ENCODE measurements around the gene MAG.

MAG gene

GRCh38 chr19:35321291-35321690 is 29.3 kb downstream of the MAG start:
- no peak for DNase-seq

- DNase-seq: no peak
Measured at GRCh38 chr19:35322014-35322413, 30.1 kb downstream of the MAG start.

- no peak for DNase-seq
Measured at GRCh38 chr19:35327642-35328041, 35.7 kb downstream of the MAG start.

GRCh38 chr19:35328851-35329285 is 36.9 kb downstream of the MAG start, which contains the start of gene CD22:
CD22 (plus strand) TSS chr19:35329187; CDS start chr19:35332041, 2,854 bp downstream.
- no peak for DNase-seq

- DNase-seq: no peak
Measured at GRCh38 chr19:35329323-35329722, 37.4 kb downstream of the MAG start.

- no peak for DNase-seq
Measured at GRCh38 chr19:35330475-35330874, 38.5 kb downstream of the MAG start.

GRCh38 chr19:35331551-35332214 is 39.7 kb downstream of the MAG start:
- DNase-seq: no peak

- no peak for DNase-seq
Measured at GRCh38 chr19:35332817-35333216, 40.9 kb downstream of the MAG start.

GRCh38 chr19:35334144-35334753 is 42.3 kb downstream of the MAG start:
- DNase-seq: no peak

- no peak for DNase-seq
Measured at GRCh38 chr19:35336166-35336955, 44.4 kb downstream of the MAG start.

- no peak for DNase-seq
Measured at GRCh38 chr19:35337097-35337983, 45.4 kb downstream of the MAG start.

- no peak for DNase-seq
Measured at GRCh38 chr19:35337984-35338296, 46.0 kb downstream of the MAG start.

GRCh38 chr19:35340431-35340830 is 48.5 kb downstream of the MAG start:
- DNase-seq: no peak

GRCh38 chr19:35341006-35341405 is 49.0 kb downstream of the MAG start:
- no peak for DNase-seq

- no peak for DNase-seq
Measured at GRCh38 chr19:35341565-35342225, 49.7 kb downstream of the MAG start.

- DNase-seq: no peak
Measured at GRCh38 chr19:35342430-35342829, 50.5 kb downstream of the MAG start.

GRCh38 chr19:35344511-35345031 is 52.6 kb downstream of the MAG start:
- no peak for DNase-seq

GRCh38 chr19:35345671-35346111 is 53.7 kb downstream of the MAG start:
- no peak for DNase-seq

- no peak for DNase-seq
Measured at GRCh38 chr19:35346193-35347052, 54.5 kb downstream of the MAG start.

GRCh38 chr19:35347171-35347929 is 55.4 kb downstream of the MAG start, which contains the start of gene FFAR1:
FFAR1 (plus strand) TSS chr19:35347902; CDS start chr19:35351552, 3,650 bp downstream.
- no peak for DNase-seq

Measured in NCI-H446 treated with DMSO at 0.1 percent for 48 hours (cell line).